ENCODE results near the gene DCDC2B. TPM values are rescaled to one million over a fixed set of nuclear protein-coding genes. Genes with fewer than 3 reads are reported as not detected.

The DCDC2B gene
- total RNA-seq, 1 donor from 2014 or later, result not detected

GRCh38 chr1:32198237-32199042 is 10.4 kb upstream of the DCDC2B start:
- peak overlapping the region; percentile 79 for H3K4me3 Mint-ChIP-seq (ENCODE audit: unreplicated experiment)
- H3K36me3 Mint-ChIP-seq (ENCODE audit: unreplicated experiment), result no peaks in the 10 kb centered on the region
- H3K27ac Mint-ChIP-seq (ENCODE audit: unreplicated experiment), result peak overlapping the region; percentile 90
- no peak for DNase-seq
- H3K27me3 Mint-ChIP-seq (ENCODE audit: unreplicated experiment), result peaks cover 7% of the 10 kb centered on the region
- H3K4me1 Mint-ChIP-seq (ENCODE audit: low read depth, unreplicated experiment), result peaks cover 29% of the 10 kb centered on the region
- TF ChIP-seq, protein P1, sequence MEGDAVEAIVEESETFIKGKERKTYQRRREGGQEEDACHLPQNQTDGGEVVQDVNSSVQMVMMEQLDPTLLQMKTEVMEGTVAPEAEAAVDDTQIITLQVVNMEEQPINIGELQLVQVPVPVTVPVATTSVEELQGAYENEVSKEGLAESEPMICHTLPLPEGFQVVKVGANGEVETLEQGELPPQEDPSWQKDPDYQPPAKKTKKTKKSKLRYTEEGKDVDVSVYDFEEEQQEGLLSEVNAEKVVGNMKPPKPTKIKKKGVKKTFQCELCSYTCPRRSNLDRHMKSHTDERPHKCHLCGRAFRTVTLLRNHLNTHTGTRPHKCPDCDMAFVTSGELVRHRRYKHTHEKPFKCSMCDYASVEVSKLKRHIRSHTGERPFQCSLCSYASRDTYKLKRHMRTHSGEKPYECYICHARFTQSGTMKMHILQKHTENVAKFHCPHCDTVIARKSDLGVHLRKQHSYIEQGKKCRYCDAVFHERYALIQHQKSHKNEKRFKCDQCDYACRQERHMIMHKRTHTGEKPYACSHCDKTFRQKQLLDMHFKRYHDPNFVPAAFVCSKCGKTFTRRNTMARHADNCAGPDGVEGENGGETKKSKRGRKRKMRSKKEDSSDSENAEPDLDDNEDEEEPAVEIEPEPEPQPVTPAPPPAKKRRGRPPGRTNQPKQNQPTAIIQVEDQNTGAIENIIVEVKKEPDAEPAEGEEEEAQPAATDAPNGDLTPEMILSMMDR (IDR thresholded peaks at IDR 0.05; ENCODE audit: partially characterized antibody, unreplicated experiment), result no peak
- H3K9me3 Mint-ChIP-seq (ENCODE audit: unreplicated experiment), result peaks cover 17% of the 10 kb centered on the region

GRCh38 chr1:32199043-32199716 is 9.7 kb upstream of the DCDC2B start:
- H3K4me3 Mint-ChIP-seq (ENCODE audit: unreplicated experiment), result peak overlapping the region; percentile 79
- H3K9me3 Mint-ChIP-seq (ENCODE audit: unreplicated experiment), result peaks cover 17% of the 10 kb centered on the region
- peak overlapping the region; percentile 90 for H3K27ac Mint-ChIP-seq (ENCODE audit: unreplicated experiment)
- H3K36me3 Mint-ChIP-seq (ENCODE audit: unreplicated experiment), result no peaks in the 10 kb centered on the region
- no peak for DNase-seq
- H3K4me1 Mint-ChIP-seq (ENCODE audit: low read depth, unreplicated experiment), result peaks cover 29% of the 10 kb centered on the region
- TF ChIP-seq, protein P1 (IDR thresholded peaks at IDR 0.05; ENCODE audit: partially characterized antibody, unreplicated experiment), result no peak
- peaks cover 14% of the 10 kb centered on the region for H3K27me3 Mint-ChIP-seq (ENCODE audit: unreplicated experiment)

DNA sequence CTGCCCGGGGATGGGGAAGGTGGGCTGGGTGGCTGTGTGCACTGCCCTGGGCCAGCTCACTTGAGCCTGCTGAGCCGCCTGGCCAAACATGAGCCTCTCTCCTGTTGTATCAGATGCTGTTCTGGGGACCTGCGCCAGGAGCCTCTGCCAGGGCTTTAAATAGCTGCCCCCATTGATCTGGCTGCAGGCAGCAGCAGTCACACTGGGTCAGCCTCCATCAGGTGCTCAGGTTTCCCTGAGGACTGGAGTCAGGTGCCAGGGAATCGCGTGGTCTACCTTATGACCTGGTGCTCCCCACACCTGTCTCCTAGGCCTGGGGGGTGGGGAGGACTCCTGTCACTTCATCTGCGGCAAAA is 9.2 kb upstream of the DCDC2B start:
- DNase-seq, result peak; percentile 27
- Mint-ChIP-seq H3K9me3 (ENCODE audit: unreplicated experiment) (peaks cover 18% of the 10 kb centered on the region), H3K27ac (ENCODE audit: unreplicated experiment) (peak overlapping the region; percentile 90), H3K4me1 (ENCODE audit: low read depth, unreplicated experiment) (peaks cover 29% of the 10 kb centered on the region), H3K27me3 (ENCODE audit: unreplicated experiment) (peaks cover 14% of the 10 kb centered on the region), H3K36me3 (ENCODE audit: unreplicated experiment) (no peaks in the 10 kb centered on the region), H3K4me3 (ENCODE audit: unreplicated experiment) (peak overlapping the region; percentile 79)
- TF ChIP-seq, protein P1 (IDR thresholded peaks at IDR 0.05; ENCODE audit: partially characterized antibody, unreplicated experiment), result no peak

DNA sequence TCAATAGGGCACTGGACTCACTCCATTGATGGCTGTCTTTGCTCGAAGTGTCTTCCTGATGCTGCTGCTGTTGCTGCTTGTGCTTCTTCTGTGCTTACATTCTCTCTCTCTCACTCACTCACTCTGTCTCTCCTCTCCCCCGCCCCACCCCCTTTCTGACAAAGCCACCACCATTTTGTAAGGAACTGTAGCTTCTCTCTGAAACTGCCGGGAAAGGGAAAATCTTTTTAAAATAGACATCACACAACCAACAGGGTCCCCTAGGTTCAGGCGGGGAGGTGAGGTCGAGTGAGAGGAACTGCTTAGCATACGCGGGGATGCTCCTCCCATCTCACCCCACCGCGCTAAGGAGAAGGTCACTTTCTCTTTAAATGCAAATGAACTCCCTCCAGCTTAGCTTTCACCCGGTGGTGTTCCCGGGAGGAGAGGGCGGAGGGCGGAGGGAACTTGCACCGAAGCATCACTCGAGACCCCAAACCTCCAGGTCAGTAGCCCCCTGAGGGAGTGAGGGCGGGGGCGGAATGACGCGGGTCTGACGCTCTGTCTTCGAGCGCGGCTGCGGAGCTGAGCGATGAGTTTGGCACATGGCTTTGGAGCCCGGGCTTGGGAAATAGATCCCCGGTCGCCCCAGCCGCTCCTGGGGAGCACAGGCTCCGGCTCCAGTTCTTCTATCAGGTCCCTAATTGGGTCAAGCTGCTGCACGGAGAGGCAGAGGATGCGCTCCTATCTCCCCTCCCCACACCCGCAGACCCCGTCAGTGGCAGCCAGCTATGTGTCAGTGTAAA is 8.5 kb upstream of the DCDC2B start, which contains the start of gene CCDC28B:
Gene CCDC28B, plus strand, starts transcription at position 370 of the 785 bp plus-strand sequence. CDS start 1,341 bp downstream, outside the sequence.
- Mint-ChIP-seq H3K27me3 (ENCODE audit: unreplicated experiment) (peaks cover 14% of the 10 kb centered on the region), H3K4me3 (ENCODE audit: unreplicated experiment) (peak within 1 kb of the TSS; percentile 79), H3K36me3 (ENCODE audit: unreplicated experiment) (no peaks in the 10 kb centered on the region), H3K9me3 (ENCODE audit: unreplicated experiment) (peaks cover 19% of the 10 kb centered on the region), H3K27ac (ENCODE audit: unreplicated experiment) (peak within 1 kb of the TSS; percentile 90), H3K4me1 (ENCODE audit: low read depth, unreplicated experiment) (peaks cover 29% of the 10 kb centered on the region)
- DNase-seq, result peak; percentile 86
- TF ChIP-seq, protein P1 (IDR thresholded peaks at IDR 0.05; ENCODE audit: partially characterized antibody, unreplicated experiment), result no peak
